GM19452 (cell line): ENCODE measurements around the gene DLG2.

Source experiments
- ATAC-seq: cut with Tn5 transposase; IDR thresholded peaks from one replicate; pipeline ENCODE4 v1.9.1; 2021; ENCODE audit not compliant: unreplicated experiment

The DLG2 gene

DNA sequence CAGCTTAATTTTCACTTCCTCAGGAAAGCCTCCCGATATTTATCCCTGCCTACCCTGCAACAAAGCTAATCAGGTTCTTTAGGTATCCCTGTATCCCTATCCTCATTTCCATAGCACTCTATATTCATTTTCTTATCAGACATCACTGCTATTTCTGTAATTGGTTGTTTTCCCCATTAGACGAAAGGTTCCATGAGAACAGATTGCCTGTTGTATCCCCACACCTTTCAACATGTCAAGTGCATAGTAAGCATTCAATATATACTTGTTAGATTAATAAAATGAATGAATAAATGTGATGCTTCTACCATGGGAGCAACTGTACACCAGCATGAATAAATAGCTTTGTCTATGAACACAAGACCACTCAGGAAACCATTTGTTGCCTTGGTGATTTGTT lies 499.8 kb downstream of the DLG2 start:
- ATAC-seq, result no peak

DNA sequence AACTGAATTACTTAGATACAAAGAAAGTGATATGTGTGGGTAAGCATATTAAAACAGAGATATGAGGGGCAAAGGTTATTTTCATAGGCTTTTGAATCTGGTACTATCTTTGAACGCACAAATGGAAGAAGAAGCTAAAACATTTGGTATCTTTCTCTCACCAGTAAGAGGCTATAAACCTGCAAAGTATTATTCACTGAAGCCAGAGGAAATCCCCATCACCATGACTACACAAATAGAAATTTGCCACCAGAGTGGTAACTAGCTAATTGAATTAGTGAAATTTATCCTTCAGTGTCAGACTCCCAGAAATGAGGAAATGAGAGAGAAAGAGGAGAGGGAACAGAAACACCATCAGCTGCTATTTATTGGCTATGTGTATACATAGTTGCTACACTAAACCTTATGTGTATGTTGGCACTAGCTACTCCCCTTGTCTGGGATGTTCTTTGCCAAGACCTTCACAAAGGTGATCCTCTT lies 503.4 kb downstream of the DLG2 start:
- peak; percentile 93 for ATAC-seq

DNA sequence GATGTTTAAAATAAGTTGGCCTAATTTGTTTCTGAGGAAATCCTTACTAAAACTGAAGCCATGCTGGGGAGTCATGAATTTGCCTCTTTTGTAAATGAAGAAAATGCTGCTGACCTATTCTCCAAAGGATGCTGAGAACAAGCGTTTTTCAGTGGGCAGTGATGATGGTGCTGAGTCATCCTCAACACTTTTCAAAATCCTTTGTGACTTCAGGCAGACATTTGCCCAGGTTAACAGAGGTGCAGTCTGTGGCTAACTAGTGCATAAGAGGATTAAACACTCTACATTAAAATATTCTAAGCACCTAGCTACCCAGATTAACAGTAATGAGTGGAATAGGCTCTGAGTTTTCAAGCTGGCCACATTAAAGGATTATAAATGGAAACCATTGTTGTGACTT lies 509.0 kb downstream of the DLG2 start:
- ATAC-seq, result no peak

DNA sequence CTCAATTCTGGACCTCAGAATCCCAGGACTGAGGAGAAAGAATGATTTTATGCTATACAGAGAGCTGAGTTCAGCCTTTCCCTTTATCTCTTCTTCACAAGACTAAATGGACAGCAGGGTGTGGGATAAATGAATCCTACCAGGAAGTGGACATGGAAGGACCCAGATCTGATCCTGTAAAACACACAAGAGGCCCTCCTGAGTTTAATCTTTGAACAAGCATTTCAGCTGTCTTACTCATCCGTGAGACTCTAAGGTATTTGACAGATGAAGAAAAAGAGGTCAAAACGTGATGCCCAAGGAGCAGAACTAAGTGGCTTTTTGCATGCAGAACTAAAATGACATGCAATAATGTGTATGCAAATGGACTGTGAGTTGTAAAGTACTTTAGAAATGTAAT lies 511.3 kb downstream of the DLG2 start:
- no peak for ATAC-seq

DNA sequence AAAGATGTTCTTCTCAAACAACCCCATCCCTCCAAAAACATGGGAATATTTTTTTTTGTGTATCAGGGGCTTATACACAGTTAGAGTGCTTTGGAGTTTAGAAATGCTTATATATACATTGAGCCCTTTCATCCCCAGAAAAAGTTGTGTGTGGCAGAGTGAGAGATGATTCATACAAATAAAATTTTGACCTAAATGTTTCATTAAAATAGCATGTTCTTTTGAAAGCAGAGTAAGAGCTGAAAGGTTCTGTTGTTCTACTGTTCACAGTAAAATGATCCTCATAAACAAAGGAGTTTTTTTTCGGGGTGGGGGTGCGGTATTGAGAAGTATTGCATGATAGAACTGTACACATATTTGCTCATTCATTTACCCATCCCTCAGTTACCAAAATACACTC lies 512.4 kb downstream of the DLG2 start:
- ATAC-seq, result no peak

DNA sequence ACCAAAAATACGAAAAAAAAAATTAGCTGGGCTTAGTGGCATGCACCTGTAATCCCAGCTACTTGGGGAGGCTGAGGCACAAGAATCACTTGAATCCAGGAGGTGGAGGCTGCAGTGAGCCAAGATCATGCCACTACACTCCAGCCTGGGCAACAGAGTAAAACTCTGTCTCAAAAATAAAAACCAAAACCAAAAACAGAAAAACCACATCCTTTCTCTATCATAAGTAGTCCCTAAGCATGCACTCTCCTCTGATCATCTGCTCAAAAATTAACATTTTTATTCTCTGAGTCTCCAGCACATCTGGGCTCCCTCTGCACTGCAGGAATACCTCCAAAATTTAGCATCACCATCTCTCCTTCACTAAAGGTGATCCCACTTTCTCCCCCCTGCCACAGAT lies 516.9 kb downstream of the DLG2 start:
- peak; percentile 91 for ATAC-seq

DNA sequence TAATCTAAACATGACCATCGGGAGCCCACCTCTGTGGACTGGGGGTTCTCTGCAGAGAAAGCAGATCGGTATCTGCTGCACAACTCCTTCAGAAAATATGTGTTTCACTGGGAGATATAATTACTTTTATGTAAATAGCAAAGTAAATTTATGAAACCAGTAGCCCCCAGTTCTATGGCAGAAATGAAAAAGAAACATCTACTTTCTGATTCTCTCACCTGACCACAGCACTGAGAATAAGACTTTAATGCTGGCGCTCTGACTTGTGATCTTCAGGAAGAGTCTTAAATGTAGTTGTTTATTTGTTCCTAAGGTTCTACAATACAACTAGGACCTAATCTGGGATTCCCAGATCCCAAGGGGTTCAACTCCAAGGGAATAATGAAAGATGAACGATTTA lies 518.0 kb downstream of the DLG2 start:
- peak; percentile 65 for ATAC-seq

DNA sequence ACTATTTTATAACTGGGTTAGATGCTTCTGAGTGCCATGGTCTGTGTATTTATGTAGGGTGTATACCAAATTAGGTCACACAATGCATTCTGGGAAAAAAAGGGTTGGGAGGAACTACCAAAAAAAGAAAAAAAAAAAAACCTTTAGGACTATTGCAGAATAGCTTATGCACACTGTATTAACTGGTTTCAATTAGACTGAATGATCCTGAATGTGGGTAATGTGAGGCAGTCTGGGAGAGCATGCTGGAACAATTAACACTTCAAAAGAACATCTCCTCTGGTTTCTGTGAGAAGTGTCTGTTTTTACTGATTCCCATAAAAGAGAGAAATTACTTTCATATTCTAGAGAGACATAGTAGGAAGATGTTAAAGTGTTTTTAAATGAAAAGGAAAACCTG lies 521.3 kb downstream of the DLG2 start:
- ATAC-seq, result no peak

DNA sequence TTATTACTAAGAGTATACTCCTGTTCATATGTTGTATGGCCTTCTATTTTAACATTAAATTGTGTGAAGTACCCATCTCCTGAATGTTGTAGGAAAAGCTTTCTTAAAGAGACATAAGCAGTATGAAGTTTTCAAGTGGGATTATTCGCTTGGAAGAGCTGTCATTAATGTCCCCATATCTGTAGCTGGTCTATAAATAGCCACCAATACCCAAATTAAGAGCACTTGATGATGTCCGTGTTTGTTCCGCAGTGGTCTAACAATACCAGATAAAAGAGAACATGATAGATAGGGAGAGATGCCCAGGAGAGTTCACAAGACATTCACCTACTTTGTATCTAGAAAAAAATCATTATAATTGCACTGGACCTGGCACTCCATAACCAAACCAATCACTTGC lies 527.6 kb downstream of the DLG2 start:
- ATAC-seq, result no peak

DNA sequence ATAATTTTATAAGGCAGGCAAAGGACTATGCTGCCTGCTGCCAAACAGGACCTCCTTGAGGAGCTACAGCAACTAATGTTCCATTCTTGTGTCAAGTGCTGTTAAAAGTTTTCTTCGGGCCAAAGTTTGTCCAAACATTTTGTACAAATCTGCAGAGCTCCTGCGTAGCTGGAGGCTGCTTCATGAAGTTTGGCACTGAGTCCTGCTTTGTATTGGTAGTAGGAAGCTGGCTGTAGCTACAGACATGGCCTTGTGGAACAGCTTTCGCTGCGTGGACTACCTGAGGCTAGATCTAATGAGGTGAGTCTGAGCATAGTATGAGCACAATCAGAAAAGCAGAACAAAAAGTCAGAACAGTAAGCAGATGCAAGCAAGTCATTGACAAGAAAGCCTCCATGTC lies 528.1 kb downstream of the DLG2 start:
- no peak for ATAC-seq

DNA sequence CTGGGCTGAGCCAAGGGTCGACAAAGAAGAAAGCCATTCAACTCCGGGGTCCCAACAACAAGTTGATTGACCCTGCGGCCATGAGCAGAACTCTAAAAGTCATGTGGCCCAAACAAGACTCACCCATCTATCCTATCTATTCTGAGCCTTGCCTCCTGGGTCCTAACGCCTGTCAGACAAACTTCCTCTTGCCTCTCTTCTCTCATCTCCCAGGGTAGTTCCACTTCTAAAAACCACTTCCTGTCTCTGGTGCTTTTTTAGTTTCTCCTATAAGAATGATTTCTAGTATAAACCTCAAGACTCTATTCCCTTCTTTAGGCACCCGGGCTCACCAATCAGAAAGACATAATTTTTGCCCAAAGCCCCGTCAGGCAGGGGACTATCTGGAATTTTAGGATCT lies 530.2 kb downstream of the DLG2 start:
- ATAC-seq, result no peak

DNA sequence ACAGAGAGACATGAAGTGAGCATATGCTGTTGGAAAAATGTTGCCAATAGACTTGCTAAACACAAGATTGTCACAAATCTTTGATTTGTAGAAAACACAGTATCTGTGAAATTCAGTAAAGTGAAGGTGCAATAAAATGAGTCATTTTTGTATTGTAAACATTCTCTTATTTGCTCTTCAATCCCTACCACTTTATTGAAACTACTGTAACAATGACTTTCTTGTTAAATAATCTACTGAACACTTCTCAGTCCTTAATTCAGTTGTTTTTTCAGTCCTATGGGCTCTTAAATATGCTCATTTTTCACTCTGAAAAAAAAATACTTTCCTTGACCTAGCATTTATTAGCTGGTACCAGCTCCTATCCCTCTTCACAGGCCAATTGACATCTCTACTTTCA lies 531.9 kb downstream of the DLG2 start:
- no peak for ATAC-seq

DNA sequence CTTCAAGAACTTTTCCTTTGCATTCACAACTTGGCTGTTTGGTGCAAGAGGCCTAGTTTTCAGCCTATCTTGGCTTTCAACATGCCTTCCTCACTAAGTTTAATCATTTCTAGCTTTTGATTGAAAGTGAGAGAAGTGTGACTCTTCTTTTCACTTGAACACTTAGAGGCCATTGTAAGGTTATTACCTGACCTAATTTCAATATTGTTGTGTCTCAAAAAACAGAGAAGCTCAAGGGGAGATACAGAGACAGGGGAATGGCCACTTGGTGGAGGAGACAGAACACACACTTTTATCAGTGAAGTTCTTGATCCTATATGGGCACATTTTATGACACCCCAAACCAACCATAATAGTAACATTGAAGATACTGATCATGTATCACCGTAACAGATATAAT lies 532.3 kb downstream of the DLG2 start:
- no peak for ATAC-seq

DNA sequence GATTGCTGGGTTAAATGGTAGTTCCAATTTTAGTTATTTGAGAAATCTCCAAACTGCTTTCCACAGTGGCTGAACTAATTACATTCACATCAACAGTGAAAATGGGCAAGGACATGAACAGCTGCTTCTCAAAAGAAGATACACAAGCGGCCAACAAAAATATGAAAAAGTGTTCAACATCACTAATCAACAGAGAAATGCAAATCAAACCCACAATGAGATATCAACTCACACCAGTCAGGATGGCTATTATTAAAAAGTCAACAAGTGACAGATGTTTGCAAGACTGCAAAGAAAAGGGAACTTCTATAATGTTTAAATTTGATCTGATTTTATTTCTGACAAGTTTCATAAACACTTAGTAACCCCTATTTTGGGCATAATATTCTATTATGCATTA lies 537.5 kb downstream of the DLG2 start:
- ATAC-seq, result peak; percentile 54

DNA sequence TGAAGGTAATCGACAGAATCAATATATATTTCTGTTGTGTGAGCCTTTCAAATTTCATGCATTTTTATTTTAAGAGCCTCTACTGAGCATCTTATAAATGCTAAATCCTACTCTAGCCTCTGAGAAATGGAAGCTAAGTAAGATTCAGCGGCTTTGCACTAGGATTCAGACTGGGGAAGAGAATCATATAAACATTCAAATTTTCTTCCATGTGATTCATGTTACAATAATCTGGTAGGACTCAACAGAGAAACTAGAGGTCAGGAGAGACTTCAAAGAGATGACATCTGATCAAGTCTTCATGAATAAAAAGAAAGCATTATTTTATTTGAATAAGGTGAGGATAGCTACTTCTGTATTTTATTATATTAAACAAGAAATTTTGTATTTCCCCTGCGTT lies 538.9 kb downstream of the DLG2 start:
- ATAC-seq, result no peak

DNA sequence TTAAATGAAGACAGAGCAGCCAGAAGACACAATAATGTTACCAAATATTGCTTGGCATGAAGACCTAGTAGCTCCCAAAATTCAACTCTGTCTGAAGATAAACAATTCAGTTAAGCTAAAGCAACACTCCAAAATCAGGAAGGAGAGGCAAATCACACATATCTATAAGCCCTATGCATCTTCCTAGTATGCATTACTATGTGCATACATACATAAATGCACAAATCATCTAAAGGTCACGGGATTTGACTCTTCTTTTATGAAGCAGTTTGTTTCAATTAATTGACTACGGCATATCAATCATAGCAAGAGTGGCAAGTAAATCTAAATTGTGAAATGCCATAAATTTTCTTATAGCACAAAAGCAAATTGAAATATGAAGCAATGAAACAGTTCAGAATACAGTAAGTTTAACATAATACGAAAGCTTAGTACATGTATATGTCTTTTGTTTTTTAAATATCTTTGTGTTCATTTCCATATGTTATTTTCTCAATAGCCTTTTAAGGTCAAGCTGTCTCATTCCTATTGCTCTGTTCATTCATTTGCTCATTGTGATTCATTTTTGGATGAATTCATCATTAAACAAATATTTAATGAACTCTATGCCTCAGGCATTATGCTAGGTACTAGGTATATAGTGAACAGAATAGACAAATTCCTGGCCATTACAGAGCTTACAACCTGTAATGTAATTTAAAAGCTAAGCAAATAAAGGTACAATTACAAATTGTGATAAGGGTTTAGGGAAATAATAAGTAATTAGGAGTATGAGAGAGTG lies 540.5 kb downstream of the DLG2 start:
- no peak for ATAC-seq

DNA sequence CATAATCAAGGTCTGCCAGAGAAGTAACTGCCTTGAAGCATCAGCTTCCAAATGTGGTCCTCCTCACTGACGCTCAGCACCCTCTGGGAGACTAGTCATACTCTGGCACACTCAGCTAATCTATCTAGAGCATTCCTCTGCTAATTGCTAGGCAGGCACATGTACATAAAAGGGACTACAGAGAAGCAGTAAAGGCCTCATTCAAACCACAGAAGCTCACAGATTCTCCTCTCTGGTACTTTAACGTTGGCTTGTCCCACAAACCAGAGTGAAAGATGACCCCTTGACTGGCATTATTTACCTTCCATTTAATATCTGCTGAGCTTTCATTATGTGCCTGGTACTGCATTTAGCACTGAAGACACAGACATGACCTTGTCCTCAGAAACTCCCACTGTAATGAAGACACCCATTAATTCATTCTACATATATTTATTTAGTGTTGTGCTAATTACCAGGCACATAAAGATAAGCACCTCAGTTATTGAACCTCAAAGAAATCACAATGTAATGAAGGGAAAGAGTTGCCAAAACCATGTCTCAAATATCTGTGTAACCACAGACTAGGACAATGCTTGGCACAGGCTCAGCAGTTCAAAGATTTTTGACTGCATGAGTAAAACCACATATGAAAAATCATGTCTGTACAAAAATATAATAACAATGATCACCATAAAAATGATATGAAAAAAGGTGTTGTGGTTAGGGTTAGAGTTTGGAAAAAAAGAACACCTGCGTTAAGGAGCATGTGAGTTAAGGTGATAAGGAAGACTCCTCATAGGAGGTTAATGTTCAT lies 550.4 kb downstream of the DLG2 start:
- no peak for ATAC-seq

DNA sequence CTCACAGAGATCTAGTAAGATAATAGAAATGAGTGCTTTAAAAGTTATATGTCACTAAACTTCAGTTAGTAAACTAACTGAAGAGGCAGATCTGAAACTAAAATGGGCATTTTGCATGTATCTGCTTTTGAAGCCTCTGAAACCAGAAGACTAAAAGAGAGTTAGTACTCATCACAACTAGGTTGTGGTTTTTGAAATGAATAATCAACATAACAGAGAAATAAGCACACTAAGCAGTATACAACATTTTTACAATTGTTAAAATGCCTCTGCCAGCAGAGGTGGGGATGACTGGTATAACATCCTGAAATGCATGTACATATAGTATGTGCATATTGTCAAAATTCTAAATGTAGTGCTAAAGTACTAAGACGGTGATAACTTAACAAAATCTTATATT lies 564.5 kb downstream of the DLG2 start:
- peak; percentile 100 for ATAC-seq

DNA sequence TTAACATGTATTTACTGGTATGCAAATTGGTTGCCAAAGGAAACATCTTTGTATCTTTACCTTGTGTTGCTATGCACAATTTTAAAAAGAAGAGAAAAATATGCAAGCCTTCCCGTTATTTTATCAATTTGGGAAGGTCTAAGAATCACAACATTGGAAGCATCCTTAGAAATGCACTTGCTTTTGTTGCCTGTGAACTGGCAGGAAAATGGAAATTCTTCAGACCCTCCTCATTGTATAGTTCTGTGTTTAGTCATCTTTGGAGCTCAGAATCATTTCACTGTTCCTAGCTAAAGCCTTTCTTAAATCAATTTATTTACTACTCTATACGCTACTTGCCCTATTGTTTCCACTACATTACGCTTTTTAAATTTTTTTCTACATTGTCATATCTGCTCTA lies 574.5 kb downstream of the DLG2 start:
- ATAC-seq, result no peak

DNA sequence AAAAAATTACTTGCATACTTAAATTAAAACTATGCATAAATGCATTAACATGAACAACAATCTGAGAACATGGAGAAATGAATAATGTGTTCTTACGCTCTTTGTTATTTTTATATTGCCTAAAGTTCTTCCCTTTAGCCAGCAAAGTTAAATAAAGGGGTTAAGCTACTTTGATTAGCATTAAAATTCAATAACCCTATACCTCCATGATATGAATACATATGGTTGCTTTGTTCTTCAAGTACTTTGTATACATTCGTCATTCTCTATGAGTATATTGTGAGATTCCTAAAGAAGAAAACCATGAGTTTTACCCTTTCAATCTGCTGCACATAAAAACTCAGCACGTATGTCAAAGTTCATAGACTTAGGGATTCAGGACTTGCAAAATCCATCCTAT lies 578.3 kb downstream of the DLG2 start:
- ATAC-seq, result no peak

DNA sequence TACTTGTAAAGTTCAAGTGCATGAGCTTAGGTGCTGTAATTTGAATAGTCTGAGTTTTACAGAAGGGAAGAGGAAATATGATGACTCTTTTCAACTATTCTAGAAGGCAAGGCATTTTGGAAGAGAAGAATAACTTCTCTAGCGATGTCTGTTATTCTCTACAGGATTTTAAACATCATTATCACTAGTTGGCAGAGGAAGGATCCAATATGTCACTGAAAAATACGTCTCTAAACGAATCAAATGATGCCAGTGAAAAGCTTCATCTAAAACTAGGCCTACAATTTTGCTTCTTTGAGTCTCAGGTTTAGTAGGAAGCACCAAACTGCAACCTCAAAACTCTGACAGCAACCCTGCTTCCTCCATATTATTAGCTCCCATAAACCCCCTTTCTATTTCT lies 581.4 kb downstream of the DLG2 start:
- ATAC-seq, result no peak

DNA sequence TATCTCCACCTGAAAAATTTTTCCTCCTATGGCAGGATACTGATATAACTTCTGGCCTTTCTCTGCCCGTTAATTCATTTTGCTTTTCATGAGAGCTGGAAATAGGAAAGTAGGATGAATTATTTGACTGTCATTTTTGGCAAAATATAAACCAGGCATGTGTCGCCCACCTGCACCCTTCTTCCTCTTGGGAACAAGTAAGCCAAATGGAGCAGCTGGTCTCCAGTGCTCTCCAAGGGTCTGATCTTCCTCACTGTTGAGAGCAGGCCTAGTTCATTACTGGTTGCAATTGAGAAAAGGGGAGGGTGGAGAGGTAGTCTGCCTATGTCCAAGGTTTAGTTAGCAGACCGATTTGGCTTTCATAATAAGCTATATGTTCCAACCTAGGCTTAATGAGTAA lies 582.2 kb downstream of the DLG2 start:
- ATAC-seq, result no peak
